Activated naive CD8-positive, alpha-beta T cell treated with anti-CD3 and anti-CD28 coated beads for 36 hours (primary cell): ENCODE data around the gene GRAP. TPM values are rescaled to one million over a fixed set of nuclear protein-coding genes. Genes with fewer than 3 reads are reported as not detected.
A peak's percentile ranks its signal among the peaks of the same experiment; 100 is the strongest.

ENCODE experiments used
- DNase-seq: peaks from one replicate; pipeline ENCODE4 v3.0.0; 2021
- H3K27ac Mint-ChIP-seq: one replicate; pipeline ENCODE4 v1.8.0; 2022; ENCODE audit warnings: mild to moderate bottlenecking, moderate library complexity, mixed read lengths
- H3K27me3 Mint-ChIP-seq: one replicate; pipeline ENCODE4 v1.8.0; 2022; ENCODE audit warnings: mild to moderate bottlenecking, mixed read lengths
- H3K36me3 Mint-ChIP-seq: one replicate; pipeline ENCODE4 v1.8.0; 2021; ENCODE audit warnings: mild to moderate bottlenecking, mixed read lengths
- H3K4me1 Mint-ChIP-seq: one replicate; pipeline ENCODE4 v1.8.0; 2021; ENCODE audit warnings: mixed read lengths
- H3K4me3 Mint-ChIP-seq: one replicate; pipeline ENCODE4 v1.8.0; 2022; ENCODE audit warnings: mild to moderate bottlenecking, moderate library complexity, mixed read lengths
- H3K9me3 Mint-ChIP-seq: one replicate; pipeline ENCODE4 v1.8.0; 2022; ENCODE audit warnings: mixed read lengths
- total RNA-seq, 2 experiments: library from RNA; stranded (reverse); gene quantifications; one replicate each; pipeline ENCODE4 v1.2.3, GENCODE V29; 2021

GRAP gene
- total RNA-seq, 2 experiments from 2014 or later: 14.5 to 14.8 TPM

- peak; percentile 44 for DNase-seq
- H3K27me3 Mint-ChIP-seq: no peaks in the 10 kb centered on the region
- peaks cover 1% of the 10 kb centered on the region for H3K9me3 Mint-ChIP-seq
Observed at GRCh38 chr17:19003543-19004420, 43.0 kb downstream of the GRAP start.

GRCh38 chr17:19002805-19003542, 43.8 kb downstream of the GRAP start:
- H3K4me3 Mint-ChIP-seq: peak overlapping the region; percentile 92
- peaks cover 1% of the 10 kb centered on the region for H3K9me3 Mint-ChIP-seq
- H3K27ac Mint-ChIP-seq: no peak overlapping the region
- H3K4me1 Mint-ChIP-seq: peaks cover 30% of the 10 kb centered on the region
- no peak for DNase-seq
- H3K36me3 Mint-ChIP-seq: peaks cover 11% of the 10 kb centered on the region
- no peaks in the 10 kb centered on the region for H3K27me3 Mint-ChIP-seq

More at GRCh38 chr17:19003543-19004420, 43.0 kb downstream of the GRAP start:
- Mint-ChIP-seq H3K36me3 (peaks cover 11% of the 10 kb centered on the region), H3K4me1 (peaks cover 31% of the 10 kb centered on the region), H3K4me3 (peak overlapping the region; percentile 92), H3K27ac (peak overlapping the region; percentile 90)

GRCh38 chr17:19001907-19002590, 44.7 kb downstream of the GRAP start:
- Mint-ChIP-seq H3K9me3 (peaks cover 1% of the 10 kb centered on the region), H3K27ac (no peak overlapping the region), H3K36me3 (peaks cover 12% of the 10 kb centered on the region), H3K27me3 (no peaks in the 10 kb centered on the region), H3K4me1 (peaks cover 25% of the 10 kb centered on the region), H3K4me3 (peak overlapping the region; percentile 92)
- DNase-seq: no peak

GRCh38 chr17:19000531-19001325, 46.0 kb downstream of the GRAP start:
- Mint-ChIP-seq H3K4me3 (no peak overlapping the region), H3K9me3 (peaks cover 2% of the 10 kb centered on the region)

GRCh38 chr17:18999911-19000310, 46.8 kb downstream of the GRAP start:
- Mint-ChIP-seq H3K4me1 (peaks cover 24% of the 10 kb centered on the region), H3K36me3 (peaks cover 32% of the 10 kb centered on the region), H3K9me3 (peaks cover 7% of the 10 kb centered on the region), H3K27ac (no peak overlapping the region), H3K27me3 (no peaks in the 10 kb centered on the region), H3K4me3 (no peak overlapping the region)
- no peak for DNase-seq

More at GRCh38 chr17:19000531-19001325, 46.0 kb downstream of the GRAP start:
- Mint-ChIP-seq H3K4me1 (peaks cover 25% of the 10 kb centered on the region), H3K27ac (no peak overlapping the region), H3K27me3 (no peaks in the 10 kb centered on the region), H3K36me3 (peaks cover 25% of the 10 kb centered on the region)
- DNase-seq: no peak

- Mint-ChIP-seq H3K4me3 (no peak overlapping the region), H3K36me3 (peaks cover 35% of the 10 kb centered on the region), H3K27ac (no peak overlapping the region), H3K27me3 (no peaks in the 10 kb centered on the region), H3K9me3 (peaks cover 8% of the 10 kb centered on the region), H3K4me1 (peaks cover 21% of the 10 kb centered on the region)
- DNase-seq: no peak
Observed at GRCh38 chr17:18999394-18999793, 47.4 kb downstream of the GRAP start.

GRCh38 chr17:18997650-18998196, 49.0 kb downstream of the GRAP start:
- H3K9me3 Mint-ChIP-seq: peaks cover 8% of the 10 kb centered on the region
- no peaks in the 10 kb centered on the region for H3K27me3 Mint-ChIP-seq
- H3K36me3 Mint-ChIP-seq: peaks cover 45% of the 10 kb centered on the region
- no peak overlapping the region for H3K4me3 Mint-ChIP-seq
- no peak overlapping the region for H3K27ac Mint-ChIP-seq
- H3K4me1 Mint-ChIP-seq: peaks cover 28% of the 10 kb centered on the region
- no peak for DNase-seq

- DNase-seq: no peak
- Mint-ChIP-seq H3K36me3 (peaks cover 36% of the 10 kb centered on the region), H3K4me3 (no peak overlapping the region), H3K4me1 (peaks cover 21% of the 10 kb centered on the region), H3K27ac (no peak overlapping the region), H3K9me3 (peaks cover 8% of the 10 kb centered on the region), H3K27me3 (no peaks in the 10 kb centered on the region)
Observed at GRCh38 chr17:18996458-18996857, 50.3 kb downstream of the GRAP start.

GRCh38 chr17:18995220-18995619, 51.5 kb downstream of the GRAP start:
- H3K4me1 Mint-ChIP-seq: peaks cover 19% of the 10 kb centered on the region
- peaks cover 34% of the 10 kb centered on the region for H3K36me3 Mint-ChIP-seq
- H3K4me3 Mint-ChIP-seq: no peak overlapping the region
- no peak overlapping the region for H3K27ac Mint-ChIP-seq
- no peak for DNase-seq
- no peaks in the 10 kb centered on the region for H3K27me3 Mint-ChIP-seq
- peaks cover 8% of the 10 kb centered on the region for H3K9me3 Mint-ChIP-seq

GRCh38 chr17:18994631-18995030, 52.1 kb downstream of the GRAP start:
- Mint-ChIP-seq H3K9me3 (peaks cover 8% of the 10 kb centered on the region), H3K4me1 (peaks cover 19% of the 10 kb centered on the region), H3K27ac (no peak overlapping the region), H3K27me3 (no peaks in the 10 kb centered on the region), H3K4me3 (no peak overlapping the region), H3K36me3 (peaks cover 34% of the 10 kb centered on the region)
- no peak for DNase-seq

GRCh38 chr17:18993905-18994526, 52.7 kb downstream of the GRAP start:
- Mint-ChIP-seq H3K27me3 (no peaks in the 10 kb centered on the region), H3K27ac (no peak overlapping the region), H3K4me1 (peaks cover 19% of the 10 kb centered on the region), H3K4me3 (no peak overlapping the region), H3K9me3 (peaks cover 8% of the 10 kb centered on the region), H3K36me3 (peaks cover 34% of the 10 kb centered on the region)
- DNase-seq: no peak

GRCh38 chr17:18992454-18993130, 54.2 kb downstream of the GRAP start:
- no peaks in the 10 kb centered on the region for H3K27me3 Mint-ChIP-seq
- no peak overlapping the region for H3K27ac Mint-ChIP-seq
- peaks cover 34% of the 10 kb centered on the region for H3K36me3 Mint-ChIP-seq
- H3K9me3 Mint-ChIP-seq: peaks cover 8% of the 10 kb centered on the region
- H3K4me3 Mint-ChIP-seq: no peak overlapping the region
- peaks cover 25% of the 10 kb centered on the region for H3K4me1 Mint-ChIP-seq
- DNase-seq: peak; percentile 19

- Mint-ChIP-seq H3K4me3 (no peak overlapping the region), H3K4me1 (peaks cover 33% of the 10 kb centered on the region), H3K27ac (no peak overlapping the region), H3K9me3 (peaks cover 8% of the 10 kb centered on the region), H3K36me3 (peaks cover 29% of the 10 kb centered on the region), H3K27me3 (no peaks in the 10 kb centered on the region)
- no peak for DNase-seq
Observed at GRCh38 chr17:18991531-18992315, 55.0 kb downstream of the GRAP start.
